DMS153 treated with DMSO at 0.1 percent for 48 hours (cell line): ENCODE data around the gene FOXF1.
A peak's percentile ranks its signal among the peaks of the same experiment; 100 is the strongest.

Source experiments
- DNase-seq: peaks from one replicate; lab custom pipeline; 2025; ENCODE audit not compliant: unreplicated experiment; lab: John Stamatoyannopoulos, UW

FOXF1 gene

DNA sequence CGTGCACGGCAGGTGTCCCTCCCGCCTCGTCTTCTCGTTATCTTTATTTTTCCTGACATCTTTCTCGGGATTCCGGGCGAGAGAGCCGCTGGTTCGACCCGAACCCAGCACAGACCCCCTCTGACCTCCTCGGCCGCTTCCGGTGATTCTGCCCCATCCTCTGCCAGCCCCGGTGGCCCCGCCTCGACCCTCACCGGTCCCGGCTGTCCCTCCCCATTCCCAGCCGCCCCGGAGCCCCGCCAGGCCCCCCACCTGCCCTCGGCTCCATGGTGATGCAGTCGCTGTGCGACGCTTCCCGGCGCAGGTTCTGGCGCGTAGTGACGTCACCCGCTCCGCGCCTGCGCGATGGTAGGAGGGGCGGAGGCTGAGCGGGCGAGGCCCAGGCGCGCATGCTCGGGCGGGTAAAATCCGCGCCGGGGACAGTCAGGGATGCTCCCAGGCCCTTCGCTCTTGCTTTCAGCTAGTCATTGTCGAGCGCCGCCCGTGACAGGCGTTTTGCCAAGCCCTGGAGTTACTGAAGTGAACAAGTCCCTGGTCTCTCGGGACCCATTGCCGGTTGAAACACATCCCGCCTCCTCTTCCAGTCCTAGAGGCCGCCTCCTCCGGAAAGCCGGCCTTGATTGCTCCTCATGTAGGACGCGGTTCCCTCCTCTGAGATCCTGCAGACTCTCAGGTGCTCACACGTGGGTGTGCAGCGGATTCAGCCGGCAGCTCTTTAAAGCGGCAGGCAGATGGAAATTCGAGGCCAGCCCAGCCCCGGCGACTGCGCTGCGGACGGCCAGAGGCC, 44.8 kb downstream of the FOXF1 start, which contains the start of gene MTHFSD:
TSS of gene MTHFSD (minus strand) at position 319 of the 787 bp plus-strand sequence. CDS start at position 268, 51 bp downstream.
- DNase-seq, result peak; percentile 84

DNA sequence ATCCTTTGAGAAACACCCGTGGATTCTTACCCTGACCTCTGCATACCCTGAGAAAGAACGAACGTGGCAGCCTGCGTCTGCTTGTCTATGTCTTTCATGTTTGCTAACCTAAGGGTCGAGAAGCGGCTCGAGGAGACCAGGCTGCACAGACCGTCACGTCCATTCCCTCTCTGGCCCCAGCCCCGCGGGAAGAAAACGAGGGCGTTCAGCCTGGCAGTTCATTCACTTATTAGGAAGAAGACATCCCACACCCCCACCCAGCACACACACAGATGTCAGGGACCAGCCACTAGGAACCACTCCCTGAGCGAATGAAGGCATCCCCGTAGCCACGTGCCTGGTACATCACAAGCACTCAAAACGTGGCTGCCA, 45.4 kb downstream of the FOXF1 start:
- no peak for DNase-seq

DNA sequence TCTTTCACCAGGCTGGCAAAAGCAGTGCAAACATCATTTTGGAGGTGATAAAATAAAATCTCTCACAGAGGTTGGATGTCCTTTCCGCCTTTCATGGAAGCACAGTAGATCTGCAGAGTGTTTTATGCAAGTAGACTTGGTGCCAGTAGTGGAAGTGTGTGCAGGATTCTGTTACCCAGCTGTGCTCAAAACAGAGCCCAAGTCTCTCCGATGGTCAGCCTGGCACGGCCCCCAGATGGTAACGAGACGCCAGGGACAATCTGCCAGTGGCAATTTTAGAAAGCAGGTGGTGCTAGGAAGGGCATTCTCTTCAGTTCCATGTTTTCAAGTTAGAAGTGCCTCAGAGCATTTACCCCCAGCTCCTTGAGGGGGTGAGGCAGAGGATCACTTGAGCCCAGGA, 46.2 kb downstream of the FOXF1 start:
- no peak for DNase-seq

DNA sequence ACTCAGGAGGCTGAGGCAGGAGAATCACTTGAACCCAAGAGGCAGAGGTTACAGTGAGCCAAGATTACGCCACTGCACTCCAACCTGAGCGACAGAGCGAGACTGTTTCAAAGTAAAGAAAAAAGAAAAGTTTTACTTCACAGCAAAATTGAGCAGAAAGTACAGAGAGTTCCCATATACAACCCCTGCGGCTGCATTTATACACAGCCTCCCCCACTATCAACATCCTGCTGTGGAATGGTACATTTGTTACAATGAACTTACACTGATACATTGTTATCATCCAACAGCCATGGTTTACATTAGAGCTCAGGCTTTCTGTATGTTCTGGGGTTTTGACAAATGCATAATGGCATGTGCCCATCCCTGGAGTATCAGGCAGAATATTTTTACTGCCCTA, 47.3 kb downstream of the FOXF1 start:
- no peak for DNase-seq

DNA sequence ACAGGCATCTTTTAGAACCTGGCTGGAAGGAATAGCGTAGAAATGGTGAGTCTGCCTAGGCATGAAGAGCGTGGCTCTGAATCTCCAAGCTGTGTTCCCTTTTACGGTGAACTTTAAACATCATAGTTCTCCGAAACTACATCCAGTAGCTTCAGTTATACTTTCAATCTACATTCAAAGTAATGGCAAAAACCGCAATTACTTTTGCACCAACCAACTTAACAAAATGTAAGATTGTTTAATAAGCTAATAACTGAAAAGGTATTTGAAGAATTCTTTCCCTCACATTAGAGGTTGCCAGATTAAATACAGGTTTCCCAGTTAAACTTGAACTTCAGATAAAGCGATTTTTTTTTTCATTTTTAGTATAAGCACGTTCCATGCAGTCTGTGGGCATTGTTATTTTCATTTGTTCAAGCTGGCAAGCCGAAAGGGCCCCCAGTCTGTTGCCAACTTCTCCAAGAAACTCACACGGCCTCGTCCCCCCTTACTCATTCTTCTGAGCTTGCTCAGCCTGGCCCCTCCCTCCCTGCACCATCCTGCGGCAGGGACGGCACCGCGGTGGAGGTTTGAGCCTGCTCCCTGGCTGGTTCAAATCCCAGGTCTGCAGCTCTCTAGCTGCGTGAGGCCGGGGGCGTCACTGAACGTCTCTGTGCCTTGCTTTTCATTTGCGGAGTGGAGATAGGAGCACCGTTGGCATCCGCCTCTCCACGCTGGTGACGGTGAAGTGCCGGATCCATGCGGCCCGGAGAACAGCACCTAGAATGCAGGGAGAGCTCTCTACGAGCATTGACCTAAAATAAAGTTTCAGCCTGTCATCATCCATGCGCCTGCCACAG, 48.2 kb downstream of the FOXF1 start:
- DNase-seq, result no peak

DNA sequence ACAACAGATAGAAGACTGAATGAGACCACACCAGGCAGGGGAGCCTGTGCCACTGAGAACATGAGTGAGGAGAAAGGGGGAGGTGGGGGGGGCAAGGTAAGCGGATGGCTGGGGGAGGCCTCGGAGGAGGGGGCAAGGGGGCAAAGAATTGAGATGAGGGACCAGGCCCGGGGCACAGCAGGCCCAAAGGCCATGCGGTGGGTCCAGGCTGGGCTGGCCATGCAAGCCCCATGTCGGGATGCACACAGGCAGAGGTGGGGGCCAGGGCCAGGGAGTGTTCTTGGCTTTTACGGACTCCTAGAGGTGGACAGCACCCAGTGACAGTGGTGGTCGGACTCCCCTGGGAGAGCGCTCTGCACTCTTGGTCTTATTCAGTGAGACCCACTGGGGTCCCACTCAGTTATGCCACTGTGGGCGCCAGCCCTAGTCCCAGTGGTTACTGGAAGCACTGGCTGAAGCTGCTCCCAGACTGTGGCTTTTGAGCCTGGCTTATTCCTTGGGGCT, 49.5 kb downstream of the FOXF1 start:
- no peak for DNase-seq

DNA sequence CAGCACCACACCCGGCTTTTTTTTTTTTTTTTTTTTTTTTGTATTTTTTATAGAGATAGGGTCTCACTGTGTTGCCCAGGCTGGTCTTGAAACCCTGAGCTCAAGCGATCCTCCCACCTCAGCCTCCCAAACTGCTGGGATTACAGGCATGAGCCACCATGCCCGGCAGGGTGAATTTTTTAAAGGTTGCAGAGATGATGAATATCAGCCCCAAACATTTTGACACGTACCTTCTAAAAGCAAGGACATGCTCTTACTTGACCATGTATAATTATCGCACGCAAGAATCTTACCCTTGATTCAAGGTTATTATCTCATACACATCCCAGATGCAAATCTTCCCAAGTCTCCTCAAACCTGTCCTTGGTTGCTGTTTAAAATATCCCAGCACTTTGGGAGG, 52.0 kb downstream of the FOXF1 start:
- DNase-seq, result no peak

DNA sequence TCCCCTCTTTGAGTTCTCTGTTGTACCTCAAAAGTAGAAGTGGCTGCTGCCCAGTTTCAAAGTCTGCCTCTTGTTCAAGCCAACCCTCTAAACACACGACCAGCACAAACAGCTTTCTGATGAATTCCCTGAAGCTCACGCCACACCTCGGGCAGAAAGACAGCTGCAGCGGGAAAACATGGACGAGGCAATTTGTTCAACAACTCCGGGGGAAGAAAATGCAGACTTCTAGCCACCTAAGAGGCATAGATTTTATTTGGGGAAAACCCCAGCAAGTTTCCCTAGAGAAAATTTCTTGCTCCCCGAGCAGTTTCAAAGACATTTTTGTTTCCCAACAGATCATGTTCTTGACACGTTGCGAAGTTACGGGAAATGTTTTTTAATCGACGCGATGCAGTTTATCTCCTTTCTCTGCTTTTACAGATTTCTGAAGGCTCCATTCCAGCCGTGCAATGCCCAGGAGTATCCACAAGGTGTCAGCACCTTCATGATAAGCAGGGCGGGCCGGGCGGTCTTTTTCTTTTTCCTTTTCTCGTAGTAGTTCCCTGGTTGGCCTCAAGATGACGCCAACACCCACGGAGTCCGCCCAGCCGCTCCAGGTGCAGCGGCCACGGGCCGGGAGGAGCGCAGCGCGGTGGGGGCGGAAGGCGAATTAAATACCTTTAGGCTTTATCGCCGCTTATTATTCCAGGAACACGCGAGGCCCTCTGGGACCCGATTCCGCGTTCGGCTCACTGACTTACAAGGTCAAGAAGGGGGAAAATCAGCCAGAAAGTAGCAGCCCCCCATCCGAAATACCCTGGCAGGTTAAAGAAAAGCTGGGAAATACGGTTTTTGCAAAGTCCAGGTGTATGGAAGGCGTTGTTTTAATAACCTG, 53.4 kb downstream of the FOXF1 start:
- peak; percentile 79 for DNase-seq
